NCI-H187 (cell line): ENCODE measurements around the gene GINS2.
A peak's percentile ranks its signal among the peaks of the same experiment; 100 is the strongest.

ENCODE experiments used
- DNase-seq, 2 experiments: peaks; one replicate each; lab custom pipeline; 2025; lab: John Stamatoyannopoulos, UW

The GINS2 gene

GRCh38 chr16:85688586-85689284 is at the start of gene GINS2:
GINS2 (minus strand) TSS chr16:85688954; CDS start chr16:85688898, 56 bp downstream.
- peak; percentile 52 to 76 for DNase-seq

GRCh38 chr16:85736921-85737320 is 48.2 kb upstream of the GINS2 start:
- no peak for DNase-seq

GRCh38 chr16:85735946-85736345 is 47.2 kb upstream of the GINS2 start:
- DNase-seq = no peak

GRCh38 chr16:85735225-85735635 is 46.5 kb upstream of the GINS2 start:
- no peak for DNase-seq

GRCh38 chr16:85734311-85735017 is 45.7 kb upstream of the GINS2 start:
- DNase-seq = no peak

- no peak for DNase-seq
Observed at GRCh38 chr16:85733839-85734170, 45.1 kb upstream of the GINS2 start.

- no peak for DNase-seq
Observed at GRCh38 chr16:85733155-85733838, 44.5 kb upstream of the GINS2 start.

GRCh38 chr16:85731179-85731578 is 42.4 kb upstream of the GINS2 start:
- no peak for DNase-seq

GRCh38 chr16:85730186-85730465 is 41.4 kb upstream of the GINS2 start:
- DNase-seq = no peak

GRCh38 chr16:85729452-85730185 is 40.9 kb upstream of the GINS2 start:
- DNase-seq = no peak

GRCh38 chr16:85728879-85729278 is 40.1 kb upstream of the GINS2 start:
- DNase-seq = no peak

GRCh38 chr16:85724936-85725335 is 36.2 kb upstream of the GINS2 start:
- DNase-seq = no peak

GRCh38 chr16:85724126-85724879 is 35.5 kb upstream of the GINS2 start:
- no peak for DNase-seq

- DNase-seq = no peak
Observed at GRCh38 chr16:85722128-85722893, 33.6 kb upstream of the GINS2 start.

- no peak for DNase-seq
Observed at GRCh38 chr16:85720302-85720637, 31.5 kb upstream of the GINS2 start.

GRCh38 chr16:85719605-85720301 is 31.0 kb upstream of the GINS2 start:
- no peak for DNase-seq

- peak in 1 of 2 experiments; percentile 13 for DNase-seq
Observed at GRCh38 chr16:85718682-85719081, 29.9 kb upstream of the GINS2 start.

- DNase-seq = no peak
Observed at GRCh38 chr16:85718153-85718477, 29.4 kb upstream of the GINS2 start.

GRCh38 chr16:85717393-85718152 is 28.8 kb upstream of the GINS2 start:
- peak in 1 of 2 experiments; percentile 24 for DNase-seq

- DNase-seq = no peak
Observed at GRCh38 chr16:85716680-85717038, 27.9 kb upstream of the GINS2 start.
